IMR-90 (cell line): Measurements from ENCODE around the gene ZSCAN31. TPM values are rescaled to one million over a fixed set of nuclear protein-coding genes. Genes with fewer than 3 reads are reported as not detected.

ENCODE experiments used
- ATAC-seq: fragments of 200-7000 bp; cut with Tn5 transposase; 2 replicates; pipeline ENCODE4 v1.9.1; 2020; ENCODE audit warnings: low read depth, mild to moderate bottlenecking, moderate library complexity
- BruUV-seq: library from RNA; stranded (reverse); fragments of 400-500 nt; replicated peaks from 2 replicates; lab custom pipeline; 2021; lab: Mats Ljungman, UMichigan
- CTCF ChIA-PET: fragments of 300-600 bp; formaldehyde crosslinking; extraction: SDS; loops from one replicate; lab custom pipeline; 2021; ENCODE audit warnings: antibody characterized with exemption; lab: Yijun Ruan, JAX
- POLR2A ChIA-PET: fragments of 300-600 bp; sonication (Branson Sonifier 250); formaldehyde crosslinking; loops from one replicate; lab custom pipeline; 2022; ENCODE audit warnings: antibody characterized with exemption; ENCODE audit not compliant: unreplicated experiment; lab: Charles Lee
- DNase-seq: peaks from one replicate; pipeline ENCODE4 v3.0.0; 2013
- H2AFZ ChIP-seq: replicated peaks from 2 replicates; pipeline ENCODE3; 2013; ENCODE audit warnings: low read length, mild to moderate bottlenecking; ENCODE audit not compliant: poor library complexity
- H2AK5ac ChIP-seq: 2 replicates; pipeline ENCODE4 v1.6.1; 2013; ENCODE audit warnings: low read depth, low read length, inconsistent platforms
- H2AK9ac ChIP-seq: replicated peaks from 2 replicates; pipeline ENCODE3; 2013; ENCODE audit warnings: mild to moderate bottlenecking, low read depth, low read length, moderate library complexity; ENCODE audit not compliant: poor library complexity
- H2BK120ac ChIP-seq: 2 replicates; pipeline ENCODE4 v1.6.1; 2013; ENCODE audit warnings: low read depth, low read length, inconsistent platforms
- H2BK15ac ChIP-seq: 3 replicates; pipeline ENCODE4 v1.6.1; 2013; ENCODE audit warnings: low read depth, low read length, inconsistent platforms
- H2BK20ac ChIP-seq: 2 replicates; pipeline ENCODE4 v1.6.1; 2013; ENCODE audit warnings: low read depth, mild to moderate bottlenecking, inconsistent platforms, low read length, moderate library complexity
- H2BK5ac ChIP-seq: 2 replicates; pipeline ENCODE4 v1.6.1; 2013; ENCODE audit warnings: mild to moderate bottlenecking, low read depth, low read length, inconsistent platforms; ENCODE audit not compliant: poor library complexity, severe bottlenecking
- H3K14ac ChIP-seq: replicated peaks from 2 replicates; pipeline ENCODE4 v1.6.1; 2013; ENCODE audit warnings: low read depth, low read length, inconsistent platforms
- H3K18ac ChIP-seq: 2 replicates; pipeline ENCODE4 v1.6.1; 2013; ENCODE audit warnings: low read depth, low read length, control low read depth
- H3K23ac ChIP-seq: 2 replicates; pipeline ENCODE4 v1.6.1; 2013; ENCODE audit warnings: low read depth, low read length, inconsistent platforms
- H3K27ac ChIP-seq: 2 replicates; pipeline ENCODE4 v1.5.1; 2013; ENCODE audit warnings: mild to moderate bottlenecking, control low read depth, low read length; ENCODE audit not compliant: insufficient read depth
- H3K27me3 ChIP-seq: 2 replicates; pipeline ENCODE4 v1.6.1; 2013; ENCODE audit warnings: low read length; ENCODE audit not compliant: control insufficient read depth, insufficient read depth
- H3K36me3 ChIP-seq: 2 replicates; pipeline ENCODE4 v1.6.1; 2013; ENCODE audit warnings: low read length, mixed read lengths; ENCODE audit not compliant: control insufficient read depth, insufficient read depth
- H3K4ac ChIP-seq: 2 replicates; pipeline ENCODE4 v1.6.1; 2013; ENCODE audit warnings: low read depth, low read length, inconsistent platforms
- H3K4me1 ChIP-seq: 2 replicates; pipeline ENCODE4 v1.6.1; 2013; ENCODE audit warnings: low read length, mixed read lengths; ENCODE audit not compliant: control insufficient read depth, insufficient read depth
- H3K4me2 ChIP-seq: 2 replicates; pipeline ENCODE4 v1.6.1; 2013; ENCODE audit warnings: low read depth, mild to moderate bottlenecking, control low read depth, low read length, moderate library complexity
- H3K4me3 ChIP-seq: 2 replicates; pipeline ENCODE4 v1.5.1; 2013; ENCODE audit warnings: low read depth, mild to moderate bottlenecking, control low read depth, low read length, moderate library complexity; ENCODE audit not compliant: insufficient read depth
- H3K56ac ChIP-seq: 2 replicates; pipeline ENCODE4 v1.6.1; 2013; ENCODE audit warnings: low read length, inconsistent platforms; ENCODE audit not compliant: insufficient read depth; ENCODE audit errors: extremely low read depth
- H3K79me1 ChIP-seq, 2 experiments: 2 replicates each; pipeline ENCODE4 v1.6.1; 2013; ENCODE audit warnings: low read length in 2 of 2, inconsistent platforms in 1 of 2, low read depth in 1 of 2
- H3K9ac ChIP-seq: 2 replicates; pipeline ENCODE4 v1.6.1; 2013; ENCODE audit warnings: low read depth, low read length, control low read depth
- H3K9me1 ChIP-seq: 2 replicates; pipeline ENCODE4 v1.6.1; 2013; ENCODE audit warnings: low read length, inconsistent platforms; ENCODE audit not compliant: insufficient read depth
- H3K9me3 ChIP-seq: 2 replicates; pipeline ENCODE4 v1.6.1; 2013; ENCODE audit warnings: low read length; ENCODE audit not compliant: control insufficient read depth, insufficient read depth
- H4K20me1 ChIP-seq: 2 replicates; pipeline ENCODE4 v1.6.1; 2013; ENCODE audit warnings: low read length, inconsistent platforms; ENCODE audit not compliant: insufficient read depth
- H4K5ac ChIP-seq: 2 replicates; pipeline ENCODE4 v1.6.1; 2013; ENCODE audit warnings: mild to moderate bottlenecking, low read depth, low read length, control low read depth
- H4K8ac ChIP-seq, 2 experiments: 2 replicates each; pipeline ENCODE4 v1.6.1; 2013; ENCODE audit warnings: low read depth in 2 of 2, low read length in 2 of 2, control low read depth in 1 of 2, inconsistent platforms in 1 of 2
- H4K91ac ChIP-seq: 2 replicates; pipeline ENCODE4 v1.6.1; 2013; ENCODE audit warnings: low read depth, low read length, inconsistent platforms; ENCODE audit not compliant: insufficient read depth
- MAZ ChIP-seq: IDR thresholded peaks from 2 replicates; pipeline ENCODE4 v1.6.1; 2012; ENCODE audit warnings: low read depth, mild to moderate bottlenecking, low read length, improper control_type of control experiment, moderate library complexity, borderline replicate concordance
- MXI1 ChIP-seq: IDR thresholded peaks from 2 replicates; pipeline ENCODE4 v1.6.1; 2012; ENCODE audit warnings: low read depth, mild to moderate bottlenecking, low read length, moderate library complexity, borderline replicate concordance
- RAD21 ChIP-seq: IDR thresholded peaks from 2 replicates; pipeline ENCODE4 v1.6.1; 2012; ENCODE audit warnings: low read length, improper control_type of control experiment
- RFX5 ChIP-seq: IDR thresholded peaks from 2 replicates; pipeline ENCODE4 v1.8.0; 2012; ENCODE audit warnings: low read depth, mild to moderate bottlenecking, low read length, moderate library complexity
- SMC3 ChIP-seq: fragments of 150-350 bp; IDR thresholded peaks from 2 replicates; pipeline ENCODE4 v1.6.1; 2016; ENCODE audit warnings: low read depth, mild to moderate bottlenecking, antibody characterized with exemption, low read length, moderate library complexity
- WGBS, 2 experiments: methylation state at CpG; one replicate each; pipeline versions ENCODE4 v1.1.5 to v1.1.7; 2013; ENCODE audit warnings: missing lambda C conversion rate in 2 of 2; ENCODE audit not compliant: insufficient read length in 1 of 2; ENCODE audit errors: extremely low coverage in 2 of 2; 5-methylcytosine and 5-hydroxymethylcytosine counted together
- dilution Hi-C: fragments of 300-500 bp; cut with HindIII; formaldehyde crosslinking; loops from one replicate; pipeline ENCODE4 v1.14.3; 2018; ENCODE audit warnings: low sequenced_read_pairs; ENCODE audit not compliant: unreplicated experiment
- in situ Hi-C: fragments of 300-500 bp; cut with MboI; formaldehyde crosslinking; loops from 3 replicates; pipeline ENCODE4 v1.14.3; 2019; ENCODE audit warnings: low sequenced_read_pairs, inconsistent platforms, mixed read lengths
- intact Hi-C: fragments of 100-400 bp; cut with micrococcal nuclease; formaldehyde crosslinking; loops from 2 replicates; pipeline ENCODE4 v1.10.0; 2022
- polyA plus RNA-seq, 3 experiments: library from polyadenylated mRNA; depleted of rRNA; stranded (reverse); fragments of >200 nt; gene quantifications; 2 replicates each; pipeline ENCODE4 v1.2.3, GENCODE V29; 2012; ENCODE audit warnings: low replicate concordance in 1 of 3
- total RNA-seq: library from RNA; depleted of rRNA; stranded (reverse); fragments of >200 nt; gene quantifications from 2 replicates; pipeline ENCODE4 v1.2.3, GENCODE V29; 2012
- TF ChIP-seq, protein P1 (sequence below): conservative IDR thresholded peaks from 2 replicates; pipeline ENCODE4 v1.5.1; 2012; ENCODE audit warnings: mild to moderate bottlenecking, low read depth, low read length, improper control_type of control experiment
- TF ChIP-seq, protein P2 (sequence below): fragments of 150-350 bp; IDR thresholded peaks from 2 replicates; pipeline ENCODE4 v1.6.1; 2016; ENCODE audit warnings: low read depth, mild to moderate bottlenecking, low read length, moderate library complexity, borderline replicate concordance

Gene ZSCAN31
- total and polyA plus RNA-seq, 2 of the 4 experiments (the other 2 are of a cell fraction) = 1.4 to 4.7 TPM

DNA sequence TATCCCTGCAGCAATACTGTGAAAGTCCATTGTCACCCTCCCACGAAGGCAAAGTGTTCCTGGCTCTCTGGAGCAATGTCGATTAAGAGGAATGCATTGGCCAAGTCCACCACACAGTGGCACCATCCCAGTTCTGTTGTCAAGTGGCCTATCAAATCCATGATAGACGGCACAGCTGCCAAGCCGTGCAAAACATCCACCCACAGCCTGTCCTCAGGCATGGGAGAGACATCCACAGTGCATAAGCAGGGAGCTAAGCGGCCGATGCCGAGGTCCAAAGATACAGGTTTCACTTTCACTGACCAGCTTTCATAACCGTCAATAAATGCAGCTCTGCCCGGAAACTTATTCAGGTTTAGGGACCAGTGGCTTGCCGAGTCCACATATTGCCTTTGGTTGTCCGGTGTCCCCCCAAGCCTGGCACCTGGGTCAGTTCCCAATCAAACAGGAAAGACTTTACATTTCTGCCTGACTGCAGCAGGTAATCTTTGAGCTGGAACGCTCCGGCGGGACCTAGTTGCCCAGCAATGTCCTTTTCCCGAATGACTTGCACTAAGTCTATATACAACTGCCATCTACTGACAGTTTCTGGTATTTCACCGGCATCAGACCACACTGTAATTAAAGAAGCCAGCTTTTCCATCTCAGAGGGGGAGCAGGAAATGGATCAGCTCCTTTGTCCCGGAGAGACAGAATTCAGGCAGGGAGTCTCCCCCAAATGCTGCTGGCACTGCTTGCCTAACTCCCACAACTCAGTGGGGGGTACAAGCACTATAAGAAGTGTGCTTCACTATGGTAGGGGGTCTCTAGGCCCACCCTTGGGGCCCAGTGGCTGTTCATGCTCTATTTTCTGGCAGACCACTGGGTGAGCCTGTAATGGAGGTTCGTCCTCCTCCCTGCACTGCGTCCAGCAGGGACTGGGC lies 20.1 kb upstream of the ZSCAN31 start:
- H3K27me3 ChIP-seq = no peaks in the 10 kb centered on the region
- in situ Hi-C loops (loop anchor here (5.0 kb wide), 1 partner anchor 224 kb away; no protein-coding TSS in a partner anchor), dilution Hi-C loops (no loop called here), intact Hi-C loops (loop anchor here (1.0 to 5.0 kb wide), 5 partner anchors 75 to 453 kb away; partner anchors contain the start of genes PGBD1, ZKSCAN4 and ZSCAN9)
- peak overlapping the region; percentile 94 for H2AFZ ChIP-seq
- H2BK5ac ChIP-seq = peak overlapping the region; percentile 89
- H2BK120ac ChIP-seq = peak overlapping the region; percentile 58; the same call in 1 of the 2 replicates
- H3K27ac ChIP-seq = peak overlapping the region; percentile 71
- H3K9me1 ChIP-seq = peaks cover 12% of the 10 kb centered on the region; the same call in 1 of the 2 replicates
- H3K4me1 ChIP-seq = peaks cover 15% of the 10 kb centered on the region
- H2BK20ac ChIP-seq = peak overlapping the region; percentile 59
- no peaks in the 10 kb centered on the region for H4K20me1 ChIP-seq
- peak overlapping the region; percentile 81 for H3K4me2 ChIP-seq
- H3K56ac ChIP-seq = peak overlapping the region; percentile 75; the same call in 1 of the 2 replicates
- H4K8ac ChIP-seq = peak overlapping the region; percentile 53 to 94
- H4K5ac ChIP-seq = peak overlapping the region; percentile 56
- peaks cover 23 to 48% of the 10 kb centered on the region in 2 experiments for H3K79me1 ChIP-seq
- peaks cover 4% of the 10 kb centered on the region; the same call in 1 of the 2 replicates for H3K36me3 ChIP-seq
- H3K14ac ChIP-seq = peak overlapping the region; percentile 89; the same call in 1 of the 2 replicates
- H3K9ac ChIP-seq = peak overlapping the region; percentile 63
- H3K23ac ChIP-seq = peak overlapping the region; percentile 80
- no peaks in the 10 kb centered on the region for H3K9me3 ChIP-seq
- no peak overlapping the region; the same call in 1 of the 2 replicates for H3K18ac ChIP-seq
- peak overlapping the region; percentile 76 for H4K91ac ChIP-seq
- 4% methylated on average over 10 of the region's 19 CpGs; no CpG with 5 or more reads in 1 of the 2 experiments for WGBS, 2 experiments
- peak; percentile 91 for DNase-seq
- peak overlapping the region; percentile 55; the same call in 1 of the 3 replicates for H2BK15ac ChIP-seq
- no TSS peak for BruUV-seq
- peak overlapping the region; percentile 90 for H3K4ac ChIP-seq
- TF ChIP-seq MXI1 (peak; percentile 7; the same call in 1 of the 2 replicates), RAD21 (peak; percentile 82), MAZ (no peak; the same call in 1 of the 2 replicates), SMC3 (peak; percentile 66), RFX5 (no peak)
- TF ChIP-seq, protein P1, sequence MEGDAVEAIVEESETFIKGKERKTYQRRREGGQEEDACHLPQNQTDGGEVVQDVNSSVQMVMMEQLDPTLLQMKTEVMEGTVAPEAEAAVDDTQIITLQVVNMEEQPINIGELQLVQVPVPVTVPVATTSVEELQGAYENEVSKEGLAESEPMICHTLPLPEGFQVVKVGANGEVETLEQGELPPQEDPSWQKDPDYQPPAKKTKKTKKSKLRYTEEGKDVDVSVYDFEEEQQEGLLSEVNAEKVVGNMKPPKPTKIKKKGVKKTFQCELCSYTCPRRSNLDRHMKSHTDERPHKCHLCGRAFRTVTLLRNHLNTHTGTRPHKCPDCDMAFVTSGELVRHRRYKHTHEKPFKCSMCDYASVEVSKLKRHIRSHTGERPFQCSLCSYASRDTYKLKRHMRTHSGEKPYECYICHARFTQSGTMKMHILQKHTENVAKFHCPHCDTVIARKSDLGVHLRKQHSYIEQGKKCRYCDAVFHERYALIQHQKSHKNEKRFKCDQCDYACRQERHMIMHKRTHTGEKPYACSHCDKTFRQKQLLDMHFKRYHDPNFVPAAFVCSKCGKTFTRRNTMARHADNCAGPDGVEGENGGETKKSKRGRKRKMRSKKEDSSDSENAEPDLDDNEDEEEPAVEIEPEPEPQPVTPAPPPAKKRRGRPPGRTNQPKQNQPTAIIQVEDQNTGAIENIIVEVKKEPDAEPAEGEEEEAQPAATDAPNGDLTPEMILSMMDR = peak; percentile 81
- TF ChIP-seq, protein P2, sequence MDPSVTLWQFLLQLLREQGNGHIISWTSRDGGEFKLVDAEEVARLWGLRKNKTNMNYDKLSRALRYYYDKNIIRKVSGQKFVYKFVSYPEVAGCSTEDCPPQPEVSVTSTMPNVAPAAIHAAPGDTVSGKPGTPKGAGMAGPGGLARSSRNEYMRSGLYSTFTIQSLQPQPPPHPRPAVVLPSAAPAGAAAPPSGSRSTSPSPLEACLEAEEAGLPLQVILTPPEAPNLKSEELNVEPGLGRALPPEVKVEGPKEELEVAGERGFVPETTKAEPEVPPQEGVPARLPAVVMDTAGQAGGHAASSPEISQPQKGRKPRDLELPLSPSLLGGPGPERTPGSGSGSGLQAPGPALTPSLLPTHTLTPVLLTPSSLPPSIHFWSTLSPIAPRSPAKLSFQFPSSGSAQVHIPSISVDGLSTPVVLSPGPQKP = no peak
- H3K4me3 ChIP-seq = peak overlapping the region; percentile 64
- ATAC-seq = peak; percentile 94
- H2AK9ac ChIP-seq = peak overlapping the region; percentile 89
- POLR2A ChIA-PET = interaction anchor here (0.6 to 1.4 kb wide), 3 partner anchors 11 to 484 kb away, joined by 4 to 7 read pairs (median 5); a partner anchor contains a TSS
- peak overlapping the region; percentile 93 for H2AK5ac ChIP-seq
- CTCF ChIA-PET = interaction anchor here (0.5 to 2.4 kb wide), 18 partner anchors 15 to 501 kb away, joined by 3 to 15 read pairs (median 4); partner anchors contain the start of genes ZKSCAN4, ZKSCAN8 and ZSCAN26
